Smooth muscle cell of the pulmonary artery (primary cell): Measurements from ENCODE around the gene FGF9. TPM values are rescaled to one million over a fixed set of nuclear protein-coding genes. Genes with fewer than 3 reads are reported as not detected.

Source experiments
- total RNA-seq: library from RNA; depleted of rRNA; stranded (reverse); fragments of >200 nt; gene quantifications from 2 replicates; pipeline ENCODE4 v1.2.3, GENCODE V29; 2014

FGF9 gene
- total RNA-seq: 0.03 and 0.39 TPM in 2 replicates

DNA sequence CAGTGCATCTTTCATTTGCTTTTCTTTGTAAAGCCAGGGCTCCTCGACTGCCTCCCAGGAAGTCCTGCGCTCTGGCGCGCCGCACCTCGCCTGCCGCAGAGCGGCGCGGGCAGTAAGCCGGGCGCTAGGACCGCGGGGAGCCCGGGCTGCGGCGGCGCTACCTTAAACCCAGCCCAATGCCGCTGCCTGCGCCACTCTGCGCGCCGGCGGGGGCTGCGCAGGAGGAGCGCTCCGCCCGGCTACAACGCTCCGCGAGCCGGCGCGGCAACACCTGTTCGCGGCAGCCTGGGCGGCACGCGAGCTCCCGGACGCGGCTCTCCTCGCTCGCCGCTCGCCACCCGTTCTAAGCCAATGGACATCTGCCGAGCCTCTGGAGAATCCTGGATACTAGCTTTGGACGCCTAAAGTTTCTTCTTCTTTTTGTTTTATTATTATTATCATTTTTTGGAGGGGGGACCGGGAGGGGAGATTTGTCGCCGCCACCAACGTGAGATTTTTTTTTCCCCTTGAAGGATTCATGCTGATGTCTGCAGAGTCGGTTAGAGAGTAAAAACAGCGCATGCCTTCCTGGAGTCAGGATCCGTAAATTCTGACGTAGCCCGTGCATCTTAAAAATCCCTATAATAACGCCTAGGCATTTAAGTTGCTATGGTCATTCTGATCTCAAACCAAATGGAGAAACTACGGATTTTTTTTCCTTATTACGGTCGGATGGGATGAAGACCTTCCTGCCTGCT lies at the start of gene FGF9:
Gene FGF9 (plus strand): TSS at position 191 of the 737 bp plus-strand sequence. CDS start 840 bp downstream, outside the sequence.

Other genes starting within 250 kb of the FGF9 start
- 65.9 and 115 TPM in 2 replicates for gene ZDHHC20, start 211.8 kb upstream of the FGF9 start, total RNA-seq
- 43.1 and 55.2 TPM in 2 replicates for gene MICU2, start 66.9 kb upstream of the FGF9 start, total RNA-seq